HG02571 (cell line): ENCODE measurements around the gene LILRA6.
"Not testable (repeated sequence)": the region's sequence is repeated elsewhere in the genome, so short reads cannot be mapped to it uniquely, and the experiment has no call there.

Experiments
- ATAC-seq: cut with Tn5 transposase; IDR thresholded peaks from one replicate; pipeline ENCODE4 v1.9.1; 2021; ENCODE audit warnings: mild to moderate bottlenecking, moderate library complexity; ENCODE audit not compliant: unreplicated experiment

LILRA6 gene

GRCh38 chr19:54233941-54234340 lies 8.6 kb downstream of the LILRA6 start:
- ATAC-seq = no peak

GRCh38 chr19:54231077-54231931 lies 11.3 kb downstream of the LILRA6 start:
- ATAC-seq = no peak

GRCh38 chr19:54230031-54230430 lies 12.6 kb downstream of the LILRA6 start:
- no peak for ATAC-seq

GRCh38 chr19:54229146-54229545 lies 13.4 kb downstream of the LILRA6 start:
- no peak for ATAC-seq

GRCh38 chr19:54224619-54225018 lies 18.0 kb downstream of the LILRA6 start:
- ATAC-seq = not testable (repeated sequence)

- not testable (repeated sequence) for ATAC-seq
Measured at GRCh38 chr19:54223937-54224281, 18.7 kb downstream of the LILRA6 start.

- not testable (repeated sequence) for ATAC-seq
Measured at GRCh38 chr19:54223277-54223936, 19.2 kb downstream of the LILRA6 start.

- ATAC-seq = not testable (repeated sequence)
Measured at GRCh38 chr19:54222474-54223276, 19.9 kb downstream of the LILRA6 start, which contains the start of gene LILRB3. Gene LILRB3, minus strand, starts transcription at chr19:54223007. Its CDS starts 31 bp downstream, at chr19:54222976.

GRCh38 chr19:54221947-54222346 lies 20.6 kb downstream of the LILRA6 start:
- ATAC-seq = not testable (repeated sequence)

GRCh38 chr19:54219702-54220101 lies 22.9 kb downstream of the LILRA6 start:
- not testable (repeated sequence) for ATAC-seq

- no peak for ATAC-seq
Measured at GRCh38 chr19:54218960-54219661, 23.5 kb downstream of the LILRA6 start.

GRCh38 chr19:54218259-54218658 lies 24.3 kb downstream of the LILRA6 start:
- ATAC-seq = no peak

- not testable (repeated sequence) for ATAC-seq
Measured at GRCh38 chr19:54217517-54218247, 24.9 kb downstream of the LILRA6 start.

- ATAC-seq = no peak
Measured at GRCh38 chr19:54216869-54217268, 25.7 kb downstream of the LILRA6 start.

GRCh38 chr19:54214734-54215133 lies 27.9 kb downstream of the LILRA6 start:
- ATAC-seq = not testable (repeated sequence)

- not testable (repeated sequence) for ATAC-seq
Measured at GRCh38 chr19:54214217-54214616, 28.4 kb downstream of the LILRA6 start.

- no peak for ATAC-seq
Measured at GRCh38 chr19:54211235-54211634, 31.4 kb downstream of the LILRA6 start.

GRCh38 chr19:54209811-54210494 lies 32.6 kb downstream of the LILRA6 start:
- no peak for ATAC-seq

- no peak for ATAC-seq
Measured at GRCh38 chr19:54209058-54209810, 33.4 kb downstream of the LILRA6 start.
